HepG2 (cell line): Measurements from ENCODE around the gene ATG4B. TPM values are rescaled to one million over a fixed set of nuclear protein-coding genes. Genes with fewer than 3 reads are reported as not detected.

Experiments
- DMAP1 ChIP-seq: IDR thresholded peaks from 2 replicates; pipeline ENCODE4 v1.6.1; 2016
- GLI4 ChIP-seq: sonication (generic); formaldehyde crosslinking; IDR thresholded peaks from 2 replicates; pipeline ENCODE4 v1.5.1; 2020; ENCODE audit warnings: missing genetic modification reagents, mild to moderate bottlenecking, moderate library complexity, borderline replicate concordance
- HHEX ChIP-seq: IDR thresholded peaks from 2 replicates; pipeline ENCODE4 v1.6.1; 2016; ENCODE audit warnings: control low read depth
- HOMEZ ChIP-seq: IDR thresholded peaks from 2 replicates; pipeline ENCODE4 v1.6.1; 2016; ENCODE audit warnings: low read depth
- KDM3A ChIP-seq: IDR thresholded peaks from 2 replicates; pipeline ENCODE4 v1.6.1; 2018; ENCODE audit warnings: low read depth, missing compliant biosample characterization
- LCORL ChIP-seq, 2 experiments: fragments of 450-650 bp in 1 of 2; sonication (generic) in 1 of 2; formaldehyde crosslinking in 1 of 2; IDR thresholded peaks; 2 replicates each; pipeline versions ENCODE4 v1.5.0 to v1.6.1; 2017 to 2020; ENCODE audit warnings: antibody characterized with exemption in 1 of 2, missing genetic modification reagents in 1 of 2
- MIXL1 ChIP-seq: IDR thresholded peaks from 2 replicates; pipeline ENCODE4 v1.6.1; 2016
- RELA ChIP-seq: sonication (generic); formaldehyde crosslinking; IDR thresholded peaks from 2 replicates; pipeline ENCODE4 v1.4.0; 2020; ENCODE audit warnings: missing genetic modification reagents
- TBX3 ChIP-seq: fragments of 450-650 bp; IDR thresholded peaks from 2 replicates; pipeline ENCODE4 v1.6.1; 2017; ENCODE audit warnings: antibody characterized with exemption, mild to moderate bottlenecking, inconsistent platforms, borderline replicate concordance
- TCF7 ChIP-seq: sonication (generic); IDR thresholded peaks from 2 replicates; pipeline ENCODE4 v1.6.1; 2016; ENCODE audit warnings: antibody characterized with exemption, low read depth
- ZBTB3 ChIP-seq: sonication (generic); formaldehyde crosslinking; IDR thresholded peaks from 2 replicates; pipeline ENCODE4 v1.4.0; 2020; ENCODE audit warnings: low read depth, mild to moderate bottlenecking, moderate library complexity, missing genetic modification reagents, borderline replicate concordance
- ZNF446 ChIP-seq: sonication (generic); formaldehyde crosslinking; IDR thresholded peaks from 2 replicates; pipeline ENCODE4 v1.5.0; 2020; ENCODE audit warnings: mild to moderate bottlenecking, missing genetic modification reagents
- ZNF558 ChIP-seq: sonication (generic); formaldehyde crosslinking; IDR thresholded peaks from 2 replicates; pipeline ENCODE4 v1.9.0; 2022; ENCODE audit warnings: mild to moderate bottlenecking, missing genetic modification reagents, borderline replicate concordance
- ZNF563 ChIP-seq: sonication (generic); formaldehyde crosslinking; IDR thresholded peaks from 2 replicates; pipeline ENCODE4 v1.8.0; 2022; ENCODE audit warnings: mild to moderate bottlenecking, moderate library complexity, missing genetic modification reagents
- ZNF607 ChIP-seq: sonication (generic); formaldehyde crosslinking; IDR thresholded peaks from 2 replicates; pipeline ENCODE4 v1.5.1; 2020; ENCODE audit warnings: missing genetic modification reagents, mild to moderate bottlenecking, borderline replicate concordance
- ZNF660 ChIP-seq: sonication (generic); formaldehyde crosslinking; IDR thresholded peaks from 2 replicates; pipeline ENCODE4 v1.5.1; 2020; ENCODE audit warnings: mild to moderate bottlenecking, low read depth, missing genetic modification reagents, borderline replicate concordance
- ZNF775 ChIP-seq: sonication (generic); formaldehyde crosslinking; IDR thresholded peaks from 2 replicates; pipeline ENCODE4 v1.4.0; 2020; ENCODE audit warnings: missing genetic modification reagents, mild to moderate bottlenecking, moderate library complexity, borderline replicate concordance
- ZNF891 ChIP-seq: sonication (generic); formaldehyde crosslinking; IDR thresholded peaks from 2 replicates; pipeline ENCODE4 v1.5.0; 2020; ENCODE audit warnings: mild to moderate bottlenecking, missing genetic modification reagents
- polyA plus RNA-seq, 8 experiments: library from polyadenylated mRNA; depleted of rRNA in 3 of 8; stranded (reverse) in 7 of 8; unstranded in 1 of 8; fragments of >200 nt; fragmentation: Illumina TruSeq in 4 of 8; extraction: Trizol in 4 of 8; gene quantifications; 2 replicates each; pipeline versions ENCODE4 v1.2.1 to v1.2.3, GENCODE V29; 2011 to 2016; ENCODE audit warnings: low read depth in 4 of 8, missing spikeins in 1 of 8, mixed read lengths in 1 of 8; ENCODE audit not compliant: insufficient read depth in 1 of 8
- total RNA-seq, 5 experiments: library from RNA; depleted of rRNA; stranded (reverse); fragments of >200 nt; fragmentation: Illumina TruSeq; extraction: Trizol; gene quantifications; 2 replicates each; pipeline ENCODE4 v1.2.3, GENCODE V29; 2016; ENCODE audit warnings: low read depth in 1 of 5
- TF ChIP-seq, protein P1 (sequence below): IDR thresholded peaks from 2 replicates; pipeline ENCODE4 v1.6.1; 2016; ENCODE audit warnings: mild to moderate bottlenecking
- TF ChIP-seq, protein P2 (sequence below): sonication (generic); formaldehyde crosslinking; IDR thresholded peaks from 2 replicates; pipeline ENCODE4 v1.4.0; 2020; ENCODE audit warnings: mild to moderate bottlenecking, missing genetic modification reagents
- TF ChIP-seq, protein P3 (sequence below): sonication (generic); formaldehyde crosslinking; IDR thresholded peaks from 2 replicates; pipeline ENCODE4 v1.5.0; 2020; ENCODE audit warnings: missing genetic modification reagents
- TF ChIP-seq, protein P4 (sequence below): sonication (generic); IDR thresholded peaks from 2 replicates; pipeline ENCODE4 v1.6.1; 2016; ENCODE audit warnings: low read depth, borderline replicate concordance
- TF ChIP-seq, protein P5 (sequence below): sonication (generic); formaldehyde crosslinking; IDR thresholded peaks from 2 replicates; pipeline ENCODE4 v1.5.1; 2020; ENCODE audit warnings: mild to moderate bottlenecking, missing genetic modification reagents

ATG4B gene
- total and polyA plus RNA-seq, 2 of the 13 experiments (the other 11 are each of a cell fraction or from before 2014, with no cell fraction given), result 95.5 to 239 TPM

GRCh38 chr2:241659150-241659739 lies 21.8 kb downstream of the ATG4B start (continued):
- TF ChIP-seq TBX3 (no peak), TCF7 (no peak), RELA (CRISPR knock-in tag) (no peak), ZNF563 (CRISPR knock-in tag) (no peak), HOMEZ (no peak), MIXL1 (CRISPR knock-in tag) (peak; percentile 73; the same call in 1 of the 2 replicates), GLI4 (no peak), ZNF891 (CRISPR knock-in tag) (no peak), DMAP1 (CRISPR knock-in tag) (no peak), ZNF446 (CRISPR knock-in tag) (no peak), LCORL (IDR thresholded peaks at IDR 0.05) (no peak), LCORL (CRISPR knock-in tag; IDR thresholded peaks at IDR 0.05) (no peak; the same call in 1 of the 2 replicates), KDM3A (peak; percentile 55; the same call in 1 of the 2 replicates), ZNF660 (CRISPR knock-in tag) (no peak), ZNF607 (CRISPR knock-in tag) (no peak; the same call in 1 of the 2 replicates), ZNF558 (CRISPR knock-in tag) (no peak), ZBTB3 (CRISPR knock-in tag) (no peak), ZNF775 (CRISPR knock-in tag) (no peak), HHEX (CRISPR knock-in tag) (no peak)
- TF ChIP-seq, protein P1, sequence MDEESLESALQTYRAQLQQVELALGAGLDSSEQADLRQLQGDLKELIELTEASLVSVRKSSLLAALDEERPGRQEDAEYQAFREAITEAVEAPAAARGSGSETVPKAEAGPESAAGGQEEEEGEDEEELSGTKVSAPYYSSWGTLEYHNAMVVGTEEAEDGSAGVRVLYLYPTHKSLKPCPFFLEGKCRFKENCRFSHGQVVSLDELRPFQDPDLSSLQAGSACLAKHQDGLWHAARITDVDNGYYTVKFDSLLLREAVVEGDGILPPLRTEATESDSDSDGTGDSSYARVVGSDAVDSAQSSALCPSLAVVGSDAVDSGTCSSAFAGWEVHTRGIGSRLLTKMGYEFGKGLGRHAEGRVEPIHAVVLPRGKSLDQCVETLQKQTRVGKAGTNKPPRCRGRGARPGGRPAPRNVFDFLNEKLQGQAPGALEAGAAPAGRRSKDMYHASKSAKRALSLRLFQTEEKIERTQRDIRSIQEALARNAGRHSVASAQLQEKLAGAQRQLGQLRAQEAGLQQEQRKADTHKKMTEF, result peak; percentile 63
- TF ChIP-seq, protein P2, sequence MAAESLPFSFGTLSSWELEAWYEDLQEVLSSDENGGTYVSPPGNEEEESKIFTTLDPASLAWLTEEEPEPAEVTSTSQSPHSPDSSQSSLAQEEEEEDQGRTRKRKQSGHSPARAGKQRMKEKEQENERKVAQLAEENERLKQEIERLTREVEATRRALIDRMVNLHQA (CRISPR knock-in tag), result no peak
- TF ChIP-seq, protein P3, sequence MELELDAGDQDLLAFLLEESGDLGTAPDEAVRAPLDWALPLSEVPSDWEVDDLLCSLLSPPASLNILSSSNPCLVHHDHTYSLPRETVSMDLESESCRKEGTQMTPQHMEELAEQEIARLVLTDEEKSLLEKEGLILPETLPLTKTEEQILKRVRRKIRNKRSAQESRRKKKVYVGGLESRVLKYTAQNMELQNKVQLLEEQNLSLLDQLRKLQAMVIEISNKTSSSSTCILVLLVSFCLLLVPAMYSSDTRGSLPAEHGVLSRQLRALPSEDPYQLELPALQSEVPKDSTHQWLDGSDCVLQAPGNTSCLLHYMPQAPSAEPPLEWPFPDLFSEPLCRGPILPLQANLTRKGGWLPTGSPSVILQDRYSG (CRISPR knock-in tag), result no peak
- TF ChIP-seq, protein P4, sequence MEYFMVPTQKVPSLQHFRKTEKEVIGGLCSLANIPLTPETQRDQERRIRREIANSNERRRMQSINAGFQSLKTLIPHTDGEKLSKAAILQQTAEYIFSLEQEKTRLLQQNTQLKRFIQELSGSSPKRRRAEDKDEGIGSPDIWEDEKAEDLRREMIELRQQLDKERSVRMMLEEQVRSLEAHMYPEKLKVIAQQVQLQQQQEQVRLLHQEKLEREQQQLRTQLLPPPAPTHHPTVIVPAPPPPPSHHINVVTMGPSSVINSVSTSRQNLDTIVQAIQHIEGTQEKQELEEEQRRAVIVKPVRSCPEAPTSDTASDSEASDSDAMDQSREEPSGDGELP, result no peak
- TF ChIP-seq, protein P5, sequence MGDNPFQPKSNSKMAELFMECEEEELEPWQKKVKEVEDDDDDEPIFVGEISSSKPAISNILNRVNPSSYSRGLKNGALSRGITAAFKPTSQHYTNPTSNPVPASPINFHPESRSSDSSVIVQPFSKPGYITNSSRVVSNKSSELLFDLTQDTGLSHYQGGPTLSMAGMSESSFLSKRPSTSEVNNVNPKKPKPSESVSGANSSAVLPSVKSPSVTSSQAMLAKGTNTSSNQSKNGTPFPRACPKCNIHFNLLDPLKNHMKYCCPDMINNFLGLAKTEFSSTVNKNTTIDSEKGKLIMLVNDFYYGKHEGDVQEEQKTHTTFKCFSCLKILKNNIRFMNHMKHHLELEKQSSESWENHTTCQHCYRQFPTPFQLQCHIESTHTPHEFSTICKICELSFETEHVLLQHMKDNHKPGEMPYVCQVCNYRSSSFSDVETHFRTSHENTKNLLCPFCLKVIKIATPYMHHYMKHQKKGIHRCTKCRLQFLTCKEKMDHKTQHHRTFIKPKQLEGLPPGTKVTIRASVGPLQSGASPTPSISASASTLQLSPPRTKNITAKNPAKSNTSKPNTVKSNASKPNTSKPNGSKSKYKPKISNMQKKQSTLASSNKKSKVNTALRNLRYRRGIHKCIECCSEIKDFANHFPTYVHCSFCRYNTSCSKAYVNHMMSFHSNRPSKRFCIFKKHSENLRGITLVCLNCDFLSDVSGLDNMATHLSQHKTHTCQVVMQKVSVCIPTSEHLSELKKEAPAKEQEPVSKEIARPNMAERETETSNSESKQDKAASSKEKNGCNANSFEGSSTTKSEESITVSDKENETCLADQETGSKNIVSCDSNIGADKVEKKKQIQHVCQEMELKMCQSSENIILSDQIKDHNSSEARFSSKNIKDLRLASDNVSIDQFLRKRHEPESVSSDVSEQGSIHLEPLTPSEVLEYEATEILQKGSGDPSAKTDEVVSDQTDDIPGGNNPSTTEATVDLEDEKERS (CRISPR knock-in tag), result 0 out of 2 replicates have a peak, but pooled peaks have one; percentile 25
